Stomach (tissue), 9 donors: ENCODE data around the gene TEX29. TPM values are rescaled to one million over a fixed set of nuclear protein-coding genes. Genes with fewer than 3 reads are reported as not detected.

Source experiments
- DNase-seq, 2 donors: peaks; one replicate each; pipeline versions ENCODE4 v3.0.0 to v3.0.0-alpha.2; 2013 to 2019
- H3K27ac ChIP-seq, 5 donors: fragments of 200-600 bp in 4 of 5; sonication (generic) in 4 of 5; one replicate each; pipeline ENCODE4 v1.5.1; 2013 to 2019; ENCODE audit warnings: mild to moderate bottlenecking in 1 of 5, moderate library complexity in 1 of 5
- H3K27me3 ChIP-seq, 3 donors: fragments of 200-600 bp; sonication (generic); one replicate each; pipeline ENCODE4 v1.5.1; 2017 to 2019; ENCODE audit warnings: mixed run types in 1 of 3
- H3K36me3 ChIP-seq, 4 donors: fragments of 200-600 bp; sonication (generic); 1 replicate in 3 of 4; 2 replicates in 1 of 4; pipeline ENCODE4 v1.5.1; 2016 to 2019
- H3K4me1 ChIP-seq, 4 donors: fragments of 200-600 bp; sonication (generic); one replicate each; pipeline ENCODE4 v1.5.1; 2016 to 2019
- H3K4me3 ChIP-seq, 4 donors: fragments of 200-600 bp; sonication (generic) in 3 of 4; one replicate each; pipeline ENCODE4 v1.5.1; 2016 to 2019; ENCODE audit warnings: mild to moderate bottlenecking in 1 of 4
- H3K9me3 ChIP-seq, 4 donors: fragments of 200-600 bp; sonication (generic); one replicate each; pipeline ENCODE4 v1.5.1; 2016 to 2019
- EP300 ChIP-seq: sonication (generic); formaldehyde crosslinking; IDR thresholded peaks from one replicate; pipeline ENCODE4 v1.6.1; 2017; ENCODE audit warnings: antibody characterized with exemption
- POLR2A ChIP-seq, 4 donors: fragments of 450-650 bp; IDR thresholded peaks; one replicate each; pipeline ENCODE4 v1.6.1; 2016; ENCODE audit warnings: antibody characterized with exemption in 4 of 4, control low read depth in 2 of 4, mild to moderate bottlenecking in 1 of 4, moderate library complexity in 1 of 4
- POLR2AphosphoS5 ChIP-seq, 3 donors: sonication (generic); formaldehyde crosslinking; IDR thresholded peaks; one replicate each; pipeline ENCODE4 v1.6.1; 2016; ENCODE audit warnings: antibody characterized with exemption in 3 of 3
- WGBS, 5 donors: extraction: QIAGEN DNeasy Blood & Tissue Kit in 3 of 5; methylation state at CpG; one replicate each; pipeline versions ENCODE4 v1.1.5 to v1.1.7; 2013 to 2018; 5-methylcytosine and 5-hydroxymethylcytosine counted together
- intact Hi-C: fragments of 100-400 bp; cut with DNase I; formaldehyde crosslinking; loops from one replicate; pipeline ENCODE4 v1.15.1; 2023; ENCODE audit warnings: low total_unique reads
- polyA plus RNA-seq, 3 donors: library from polyadenylated mRNA; stranded (reverse); fragments of 200-250 nt; gene quantifications; one replicate each; pipeline ENCODE4 v1.2.3, GENCODE V29; 2013
- total RNA-seq, 5 donors: library from RNA; depleted of rRNA; stranded (reverse); fragments of >200 nt; gene quantifications; one replicate each; pipeline versions ENCODE4 v1.1.0 to v1.2.3, GENCODE V29; 2014 to 2016
- TF ChIP-seq, protein P1 (sequence below), 7 experiments: fragments of 450-650 bp in 4 of 7; fragments of 200-600 bp in 3 of 7; sonication (generic) in 3 of 7; IDR thresholded peaks; one replicate each; pipeline ENCODE4 v1.5.1; 2016 to 2019; ENCODE audit warnings: antibody characterized with exemption in 7 of 7, control low read depth in 2 of 7, mild to moderate bottlenecking in 1 of 7
- donor health status: healthy with polysubstance abuse.
- donor health status: Bipolar disorder and iron deficiency.
- donor health status: healthy.

The TEX29 gene
- total and polyA plus RNA-seq, 8 donors = 0.87 to 2.2 TPM; not detected in 6

DNA sequence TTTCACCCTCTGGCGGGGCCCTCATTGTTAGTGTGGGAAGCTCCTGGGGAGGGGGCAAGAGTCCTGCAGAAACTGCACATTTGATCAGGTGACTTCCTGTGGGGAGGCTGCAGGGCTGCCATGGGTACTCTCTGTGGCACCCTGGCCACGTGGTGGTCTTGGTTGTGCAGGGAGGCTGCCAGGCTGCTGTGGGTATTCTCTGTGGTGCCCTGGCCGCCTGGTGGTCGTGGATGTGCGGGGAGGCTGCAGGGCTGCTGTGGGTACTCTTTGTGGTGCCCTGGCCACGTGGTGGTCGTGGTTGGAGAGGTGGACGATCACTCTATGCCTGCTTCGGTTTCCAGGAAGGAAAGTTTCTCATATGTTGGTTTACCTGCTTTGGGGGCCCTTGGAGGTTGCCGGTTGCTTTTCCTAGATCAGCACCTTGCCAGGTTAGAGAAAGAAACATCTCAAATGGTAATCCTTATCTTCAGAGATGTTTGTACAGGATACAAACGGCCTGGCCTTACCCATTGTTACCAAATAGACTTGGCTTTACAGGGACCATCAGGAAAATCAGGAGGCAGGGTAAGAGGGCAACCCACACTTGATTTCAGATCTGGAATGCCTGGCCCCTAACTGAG, 22.9 kb downstream of the TEX29 start:
- H3K27ac ChIP-seq = no peak overlapping the region
- H3K27me3 ChIP-seq = no peaks in the 10 kb centered on the region
- H3K9me3 ChIP-seq = peaks cover 0 to 5% (median 0%) of the 10 kb centered on the region in 4 donors
- 68 to 80% (median 78%) methylated on average over 10 to 11 of the region's 11 CpGs for WGBS, 5 donors
- intact Hi-C loops = no loop called here
- DNase-seq = no peak
- no peaks in the 10 kb centered on the region for H3K36me3 ChIP-seq
- H3K4me1 ChIP-seq = no peaks in the 10 kb centered on the region
- H3K4me3 ChIP-seq = no peak overlapping the region
- TF ChIP-seq EP300 (no peak), POLR2A (IDR thresholded peaks at IDR 0.05) (no peak), POLR2AphosphoS5 (IDR thresholded peaks at IDR 0.05) (no peak)
- TF ChIP-seq, protein P1, sequence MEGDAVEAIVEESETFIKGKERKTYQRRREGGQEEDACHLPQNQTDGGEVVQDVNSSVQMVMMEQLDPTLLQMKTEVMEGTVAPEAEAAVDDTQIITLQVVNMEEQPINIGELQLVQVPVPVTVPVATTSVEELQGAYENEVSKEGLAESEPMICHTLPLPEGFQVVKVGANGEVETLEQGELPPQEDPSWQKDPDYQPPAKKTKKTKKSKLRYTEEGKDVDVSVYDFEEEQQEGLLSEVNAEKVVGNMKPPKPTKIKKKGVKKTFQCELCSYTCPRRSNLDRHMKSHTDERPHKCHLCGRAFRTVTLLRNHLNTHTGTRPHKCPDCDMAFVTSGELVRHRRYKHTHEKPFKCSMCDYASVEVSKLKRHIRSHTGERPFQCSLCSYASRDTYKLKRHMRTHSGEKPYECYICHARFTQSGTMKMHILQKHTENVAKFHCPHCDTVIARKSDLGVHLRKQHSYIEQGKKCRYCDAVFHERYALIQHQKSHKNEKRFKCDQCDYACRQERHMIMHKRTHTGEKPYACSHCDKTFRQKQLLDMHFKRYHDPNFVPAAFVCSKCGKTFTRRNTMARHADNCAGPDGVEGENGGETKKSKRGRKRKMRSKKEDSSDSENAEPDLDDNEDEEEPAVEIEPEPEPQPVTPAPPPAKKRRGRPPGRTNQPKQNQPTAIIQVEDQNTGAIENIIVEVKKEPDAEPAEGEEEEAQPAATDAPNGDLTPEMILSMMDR (IDR thresholded peaks at IDR 0.05) = no peak

DNA sequence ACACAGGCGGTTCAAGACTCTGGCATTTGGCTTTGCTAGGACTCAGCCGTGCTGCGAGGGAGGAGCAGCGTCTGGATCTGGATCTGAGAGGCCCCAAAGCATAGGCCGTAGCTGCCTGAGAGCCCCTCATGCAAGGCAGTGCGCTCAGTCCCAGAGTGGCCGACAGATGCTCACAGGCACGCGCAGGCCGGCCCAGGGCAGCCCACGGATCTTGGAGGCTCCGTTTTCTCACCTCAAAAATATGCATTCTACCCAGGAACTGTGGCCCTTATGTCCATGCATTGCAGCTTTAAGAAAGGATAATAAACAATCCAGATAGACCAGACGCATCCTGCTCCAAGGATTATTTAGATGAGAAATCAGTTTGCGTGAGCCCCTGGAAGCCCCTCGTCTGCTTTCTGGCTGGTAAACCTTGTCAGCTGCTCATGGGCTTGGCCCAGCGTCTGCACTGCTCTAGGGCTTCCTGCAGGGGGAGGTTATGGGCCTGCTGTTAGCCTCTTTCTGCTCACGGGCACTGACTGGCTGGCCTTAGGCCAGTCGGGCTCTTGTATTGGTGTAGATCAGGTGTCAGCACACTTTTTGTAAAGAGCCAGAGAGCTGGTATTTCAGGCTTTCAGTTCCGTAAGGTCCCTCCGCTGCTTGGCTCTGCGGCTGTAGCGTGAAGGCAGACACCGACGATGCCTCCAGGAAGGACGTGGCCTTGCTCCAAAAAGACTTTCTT, 24.2 kb downstream of the TEX29 start:
- H3K27me3 ChIP-seq = no peaks in the 10 kb centered on the region
- no peaks in the 10 kb centered on the region for H3K36me3 ChIP-seq
- intact Hi-C loops = no loop called here
- no peaks in the 10 kb centered on the region for H3K4me1 ChIP-seq
- H3K4me3 ChIP-seq = no peak overlapping the region
- TF ChIP-seq, protein P1 (IDR thresholded peaks at IDR 0.05) = peak in 2 of 7 experiments; percentile 9 to 33
- no peak for TF ChIP-seq POLR2A (IDR thresholded peaks at IDR 0.05)
- no peaks in the 10 kb centered on the region for H3K9me3 ChIP-seq
- no peak overlapping the region for H3K27ac ChIP-seq
- 58 to 70% (median 68%) methylated on average over 19 to 25 of the region's 25 CpGs for WGBS, 5 donors
- DNase-seq = peak; percentile 58 to 63

DNA sequence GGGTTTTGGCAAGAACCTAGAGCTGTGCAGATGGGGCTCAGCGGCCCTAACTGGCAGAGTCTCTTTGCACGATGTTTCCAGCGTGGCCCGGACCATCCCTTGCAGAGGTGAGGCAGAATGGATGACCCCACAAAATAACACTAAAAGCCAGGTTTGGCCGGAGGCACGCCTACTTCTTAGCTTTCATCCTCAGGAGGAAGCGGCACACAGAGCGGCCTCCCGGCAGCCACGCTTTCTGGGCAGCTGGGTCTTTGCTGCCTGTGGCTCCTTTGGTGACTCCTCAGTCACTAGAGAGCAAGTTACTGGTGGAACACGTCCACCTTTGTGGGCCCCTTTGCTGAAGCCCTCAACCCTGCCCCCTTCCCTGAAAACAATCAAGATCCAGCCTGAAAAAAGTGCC, 25.2 kb downstream of the TEX29 start:
- DNase-seq = no peak
- 86 to 95% (median 90%) methylated on average over 11 of the region's 11 CpGs for WGBS, 5 donors
- Histone ChIP-seq H3K4me3 (no peak overlapping the region), H3K4me1 (no peaks in the 10 kb centered on the region), H3K27ac (no peak overlapping the region), H3K9me3 (no peaks in the 10 kb centered on the region), H3K27me3 (no peaks in the 10 kb centered on the region), H3K36me3 (no peaks in the 10 kb centered on the region)
- TF ChIP-seq EP300 = no peak
- intact Hi-C loops = no loop called here

DNA sequence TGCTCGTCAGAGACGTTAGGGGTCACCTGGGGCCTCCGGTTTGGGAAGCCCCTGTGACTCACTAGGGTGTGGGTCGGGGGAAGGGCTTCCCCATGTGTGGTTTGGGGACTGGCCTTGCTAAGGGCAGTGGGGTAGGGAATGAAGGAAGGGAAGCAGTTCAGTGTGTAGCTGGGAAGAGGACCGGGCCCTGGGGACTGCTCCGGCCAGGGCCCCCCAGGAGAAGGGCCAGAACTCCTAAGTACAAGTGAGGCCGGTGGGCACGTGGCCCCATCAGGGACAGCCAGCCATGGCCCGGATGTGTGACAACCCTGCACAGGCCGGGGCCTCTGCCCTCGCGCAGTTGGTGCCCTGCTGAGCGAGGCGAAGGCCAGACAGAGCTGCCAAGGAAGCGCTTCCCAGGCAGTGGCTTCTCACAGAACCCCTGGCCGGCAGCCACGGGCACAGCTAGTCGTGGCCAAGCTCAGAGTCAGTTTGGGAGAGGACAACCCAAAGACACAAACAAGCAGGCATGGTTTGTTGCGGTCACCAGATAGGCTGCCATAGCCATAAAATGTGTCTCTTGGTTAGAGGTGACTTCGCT, 25.7 kb downstream of the TEX29 start:
- intact Hi-C loops = no loop called here
- no peak overlapping the region for H3K4me3 ChIP-seq
- no peaks in the 10 kb centered on the region for H3K9me3 ChIP-seq
- H3K27me3 ChIP-seq = no peaks in the 10 kb centered on the region
- TF ChIP-seq, protein P1 (IDR thresholded peaks at IDR 0.05) = no peak
- TF ChIP-seq POLR2A (IDR thresholded peaks at IDR 0.05) = no peak
- no peak for TF ChIP-seq POLR2AphosphoS5 (IDR thresholded peaks at IDR 0.05)
- TF ChIP-seq EP300 = no peak
- no peak for DNase-seq
- WGBS, 5 donors = 82 to 92% (median 90%) methylated on average over 11 to 20 of the region's 20 CpGs
- no peak overlapping the region for H3K27ac ChIP-seq
- H3K36me3 ChIP-seq = no peaks in the 10 kb centered on the region
- no peaks in the 10 kb centered on the region for H3K4me1 ChIP-seq

DNA sequence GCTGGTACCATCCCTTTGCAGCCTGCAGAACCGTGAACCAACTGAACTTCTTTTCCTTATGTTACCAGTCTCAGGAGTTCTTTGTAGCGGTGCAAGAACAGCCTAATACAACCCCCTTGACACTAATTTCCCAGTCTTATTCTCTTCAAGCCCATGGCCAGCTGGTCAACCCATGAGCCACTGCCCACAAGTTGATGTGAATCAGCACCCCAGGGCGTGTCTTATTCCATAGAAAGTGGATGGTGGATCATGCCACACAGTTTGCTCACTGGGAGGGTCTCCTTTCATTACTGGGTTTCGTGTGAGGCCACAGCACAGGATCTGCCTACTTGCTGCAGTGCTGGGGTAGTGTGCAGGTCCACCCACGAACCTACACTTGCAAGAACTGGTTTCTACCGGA, 27.0 kb downstream of the TEX29 start:
- H3K27ac ChIP-seq = no peak overlapping the region
- DNase-seq = no peak
- no peak for TF ChIP-seq EP300
- TF ChIP-seq, protein P1 (IDR thresholded peaks at IDR 0.05) = no peak
- TF ChIP-seq POLR2A (IDR thresholded peaks at IDR 0.05) = no peak
- TF ChIP-seq POLR2AphosphoS5 (IDR thresholded peaks at IDR 0.05) = no peak
- 81 to 89% (median 86%) methylated on average over 5 to 6 of the region's 6 CpGs for WGBS, 5 donors
- H3K36me3 ChIP-seq = no peaks in the 10 kb centered on the region
- no peak overlapping the region for H3K4me3 ChIP-seq
- no peaks in the 10 kb centered on the region for H3K4me1 ChIP-seq
- no peaks in the 10 kb centered on the region for H3K9me3 ChIP-seq
- intact Hi-C loops = no loop called here
- no peaks in the 10 kb centered on the region for H3K27me3 ChIP-seq
